ENCODE data around the gene LIPI. TPM values are rescaled to one million over a fixed set of nuclear protein-coding genes. Genes with fewer than 3 reads are reported as not detected.
"Not testable (repeated sequence)": the region's sequence is repeated elsewhere in the genome, so short reads cannot be mapped to it uniquely, and the experiment has no call there.

Gene LIPI
- total RNA-seq, 1 donor from 2014 or later = not detected

DNA sequence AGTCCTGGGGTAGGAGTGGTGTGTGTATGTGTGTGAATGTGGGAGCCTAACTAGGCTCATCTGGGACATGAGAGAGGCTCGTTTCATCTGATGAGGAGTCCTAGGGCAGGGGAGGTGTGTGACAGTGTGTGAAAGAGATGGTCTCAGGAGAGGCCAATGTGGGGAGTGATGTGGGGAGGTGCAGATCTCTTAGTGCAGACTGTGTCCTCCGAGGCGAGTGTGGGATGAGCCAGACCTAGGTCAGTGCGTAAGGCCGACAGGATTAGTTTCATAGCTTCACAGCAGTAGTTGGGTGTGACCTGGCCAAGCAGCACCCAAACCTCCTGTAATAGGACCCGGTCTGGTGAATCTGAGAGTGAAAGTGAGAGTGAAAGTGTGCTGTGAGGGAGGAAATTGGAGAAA, 94.7 kb downstream of the LIPI start:
- ATAC-seq = peak; percentile 52

DNA sequence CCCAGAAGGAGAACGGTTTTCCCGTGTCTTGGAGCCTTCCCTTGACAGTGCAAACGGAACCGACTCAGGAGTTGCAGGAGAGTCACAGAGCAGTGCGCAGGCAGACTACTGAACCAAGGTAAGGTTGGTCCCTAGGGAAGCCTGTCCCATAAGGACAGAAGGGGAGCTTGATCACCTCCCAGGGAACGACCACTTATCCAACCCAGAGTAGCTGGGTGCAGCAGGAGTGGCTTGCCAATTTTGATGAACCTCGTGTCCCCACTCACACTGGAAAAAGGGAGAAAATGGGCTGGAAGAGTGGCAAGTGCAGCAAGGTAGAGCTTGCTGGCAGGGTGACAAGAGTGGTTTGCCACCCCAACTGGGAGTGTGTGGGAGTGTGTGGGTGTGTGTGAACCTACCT, 95.1 kb downstream of the LIPI start:
- no peak for ATAC-seq

DNA sequence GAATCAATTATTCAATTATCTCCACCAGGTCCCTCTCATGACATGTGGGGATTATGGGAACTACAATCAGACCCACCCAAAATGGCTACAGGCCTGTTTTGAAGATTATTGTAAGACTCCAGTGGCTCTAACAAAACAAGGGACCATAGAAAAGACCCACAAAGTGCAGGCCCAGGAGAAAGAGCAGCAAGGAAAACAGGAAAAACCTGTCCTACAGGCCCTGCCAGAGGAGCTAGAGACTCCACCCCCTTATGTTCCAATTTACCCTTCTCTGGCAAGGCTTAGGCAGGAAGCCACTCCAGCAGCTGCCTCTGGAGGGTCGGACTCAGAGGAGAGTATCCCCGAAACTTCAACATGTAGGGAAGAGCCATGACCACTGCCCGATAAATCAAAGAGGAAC, 96.5 kb downstream of the LIPI start:
- ATAC-seq = peak; percentile 80

DNA sequence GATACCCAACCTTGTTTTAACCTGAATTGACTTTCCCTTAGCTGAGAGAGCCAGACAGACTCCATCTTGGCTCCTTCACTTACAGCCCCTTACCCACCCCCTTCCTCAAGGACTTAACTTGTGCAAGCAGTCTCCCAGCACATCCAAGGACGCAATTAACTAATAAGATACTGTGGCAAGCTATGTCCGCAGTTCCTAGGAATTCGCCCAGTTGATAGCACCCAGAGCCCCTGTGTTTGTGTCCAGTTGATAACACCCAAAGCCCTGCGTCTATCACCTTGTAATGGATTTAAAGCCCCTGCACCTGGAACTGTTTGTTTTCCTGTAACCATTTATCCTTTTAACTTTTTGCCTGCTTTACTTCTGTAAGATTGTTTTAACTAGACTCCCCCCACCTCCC, 106.2 kb downstream of the LIPI start:
- ATAC-seq = not testable (repeated sequence)

DNA sequence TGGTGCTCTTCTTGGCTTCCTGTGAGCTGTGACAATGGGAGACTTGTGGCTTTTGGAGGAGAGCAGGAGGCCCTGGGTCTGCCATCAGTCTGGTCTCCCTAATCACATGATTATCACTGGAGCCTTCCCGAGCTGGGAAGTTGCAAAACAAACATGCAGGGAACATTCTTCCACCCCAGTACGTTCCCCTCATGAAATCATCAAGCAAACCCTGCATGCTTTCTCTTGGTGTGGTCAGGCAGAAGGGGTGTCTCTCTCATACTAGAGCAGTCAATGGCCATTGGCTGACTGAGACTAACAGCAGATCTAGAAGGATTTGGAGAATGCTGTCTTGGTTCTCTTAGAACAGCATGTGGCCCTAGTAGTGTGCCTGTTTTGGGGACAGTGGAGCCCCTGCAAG, 111.2 kb downstream of the LIPI start:
- ATAC-seq = no peak

DNA sequence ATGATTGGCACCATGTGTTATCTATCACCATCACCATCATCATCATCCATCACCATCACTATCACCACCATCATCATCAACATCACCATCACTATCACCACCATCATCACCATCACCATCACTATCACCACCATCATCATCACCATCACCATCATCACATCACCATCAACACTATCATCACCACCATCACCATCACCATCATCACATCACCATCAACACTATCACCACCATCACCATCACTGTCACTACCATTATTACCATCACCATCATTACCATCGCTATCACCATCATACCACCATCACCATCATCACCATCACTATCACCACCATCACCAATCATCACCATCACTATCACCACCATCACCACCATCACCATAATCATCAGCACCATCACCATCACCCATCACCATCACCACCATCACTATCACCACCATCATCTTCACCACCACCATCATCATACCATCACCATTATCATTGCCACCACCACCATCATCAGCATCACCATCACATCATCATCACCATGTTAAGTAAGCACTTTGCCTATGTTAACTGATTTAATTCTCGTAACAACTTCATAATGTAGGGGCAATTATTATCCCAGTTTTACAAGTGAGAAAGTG, 112.8 kb downstream of the LIPI start:
- ATAC-seq = no peak

DNA sequence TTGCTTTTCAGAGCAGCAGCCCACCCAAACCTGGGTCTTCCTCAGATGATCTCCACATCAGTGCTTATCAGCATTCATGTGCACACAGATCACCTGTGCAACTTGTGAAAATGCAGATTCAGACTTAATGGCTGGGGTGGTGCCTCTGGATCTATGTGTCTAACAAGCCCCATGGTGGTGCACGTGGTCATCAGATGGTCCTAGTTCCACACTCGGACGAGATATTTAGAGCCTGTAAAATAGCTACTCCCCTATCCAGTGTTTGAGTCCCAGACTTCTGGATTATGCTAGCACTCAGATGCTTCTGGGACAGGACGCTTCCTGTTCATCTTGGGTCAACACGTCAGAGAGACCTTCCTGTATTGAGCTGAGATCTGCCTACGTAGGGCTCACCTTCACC, 114.2 kb downstream of the LIPI start:
- ATAC-seq = no peak

DNA sequence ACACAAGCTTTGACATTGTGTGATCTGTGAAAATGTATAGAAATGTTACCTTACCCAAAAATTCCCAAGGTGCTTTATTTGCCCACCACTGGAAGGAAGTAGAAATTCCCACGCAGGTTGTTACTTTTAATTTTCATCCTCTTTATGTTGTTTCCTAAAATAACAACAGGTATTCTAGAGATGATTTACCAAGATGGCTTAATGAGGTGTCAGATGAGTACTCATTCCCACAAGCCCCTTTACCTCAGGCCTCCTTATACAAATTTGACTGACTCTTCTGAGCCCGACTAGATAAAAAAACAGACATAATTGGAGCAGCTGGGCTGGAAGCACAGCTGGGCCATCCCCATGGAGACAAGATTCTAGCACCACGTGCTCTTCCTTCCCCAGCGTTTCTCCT, 114.6 kb downstream of the LIPI start:
- no peak for ATAC-seq

DNA sequence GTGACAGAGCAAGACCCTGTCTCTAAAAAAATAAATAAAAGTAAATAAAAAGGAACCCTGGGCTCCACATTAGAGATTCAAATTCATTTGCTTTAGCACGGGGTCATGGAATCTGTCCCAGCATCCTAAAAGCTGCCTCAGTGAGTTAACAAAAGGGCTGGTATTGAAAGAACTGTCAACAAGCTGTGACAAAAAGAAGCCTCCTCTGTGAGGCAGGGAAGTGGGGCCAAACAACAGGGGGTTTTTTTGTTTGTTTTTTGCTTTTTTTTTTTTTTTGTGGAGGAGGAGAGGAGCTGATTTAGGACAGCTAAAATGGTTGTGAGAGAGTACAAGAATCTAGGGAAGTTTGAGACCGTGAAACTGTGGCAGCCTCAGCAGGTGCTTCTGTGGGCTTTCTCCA, 115.7 kb downstream of the LIPI start:
- no peak for ATAC-seq

DNA sequence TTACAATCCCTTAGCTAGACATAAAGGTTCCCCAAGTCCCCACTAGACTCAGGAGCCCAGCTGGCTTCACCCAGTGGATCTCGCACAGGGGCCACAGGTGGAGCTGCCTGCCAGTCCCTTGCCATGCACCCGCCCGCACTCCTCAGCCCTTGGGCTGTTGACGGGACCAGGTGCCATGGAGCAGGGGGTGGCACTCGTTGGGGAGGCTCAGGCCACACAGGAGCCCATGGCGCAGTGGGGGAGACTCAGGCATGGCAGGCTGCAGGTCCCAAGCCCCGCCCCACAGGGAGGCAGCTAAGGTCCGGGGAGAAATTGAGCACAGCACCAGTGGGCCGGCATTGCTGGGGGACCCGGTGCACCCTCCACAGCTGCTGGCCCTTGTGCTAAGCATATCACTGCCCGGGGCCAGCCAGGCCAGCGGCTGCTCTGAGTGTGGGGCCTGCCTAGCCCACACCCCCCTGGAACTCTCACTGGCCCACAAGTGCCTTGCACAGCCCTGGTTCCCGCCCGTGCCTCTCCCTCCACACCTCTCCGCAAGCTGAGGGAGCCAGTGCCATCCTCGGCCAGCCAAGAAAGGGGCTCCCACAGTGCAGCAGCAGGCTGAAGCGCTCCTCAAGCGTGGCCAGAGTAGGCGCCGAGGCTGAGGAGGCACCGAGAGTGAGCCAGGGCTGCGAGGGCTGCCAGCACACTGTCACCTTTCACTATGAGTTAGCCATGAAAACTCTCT, 117.8 kb downstream of the LIPI start:
- ATAC-seq = no peak

DNA sequence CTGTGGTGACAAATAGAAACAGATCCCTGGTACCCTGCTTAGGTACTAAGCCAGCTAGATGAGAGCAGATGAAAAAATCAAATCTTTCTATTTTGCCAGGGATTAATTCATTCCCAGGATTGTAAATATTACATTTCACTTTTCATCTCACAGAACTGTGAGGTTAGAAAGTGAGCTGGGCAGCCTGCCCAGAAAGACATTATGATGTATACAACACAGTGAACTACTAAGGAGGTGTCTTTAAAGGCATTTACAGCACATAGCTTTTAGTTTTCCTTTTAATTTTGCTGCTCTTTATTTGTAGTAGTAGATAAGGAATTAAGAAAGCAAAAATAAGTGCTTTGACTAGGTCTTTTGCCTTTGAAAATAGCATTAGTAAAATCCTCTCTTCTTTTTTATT, 120.6 kb downstream of the LIPI start:
- ATAC-seq = not testable (repeated sequence)

DNA sequence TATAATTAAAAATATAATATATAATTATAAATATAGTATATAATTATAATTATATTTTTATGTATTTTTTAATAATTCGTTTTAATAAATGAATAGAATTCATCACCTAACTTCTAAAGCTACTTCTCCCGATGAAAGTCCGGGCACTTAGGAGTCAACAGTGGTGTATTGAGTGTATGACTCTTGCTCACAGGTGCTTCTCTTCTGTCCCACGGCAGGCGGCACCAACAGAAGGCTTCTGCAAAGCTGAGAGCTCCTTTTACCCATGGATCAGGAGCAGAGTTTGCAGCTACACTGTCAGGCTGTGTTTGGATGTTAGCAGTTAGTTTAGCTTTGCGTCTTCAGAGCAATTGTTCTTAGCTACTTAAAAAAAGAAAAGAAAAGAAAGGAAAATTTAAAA, 122.4 kb downstream of the LIPI start:
- no peak for ATAC-seq

DNA sequence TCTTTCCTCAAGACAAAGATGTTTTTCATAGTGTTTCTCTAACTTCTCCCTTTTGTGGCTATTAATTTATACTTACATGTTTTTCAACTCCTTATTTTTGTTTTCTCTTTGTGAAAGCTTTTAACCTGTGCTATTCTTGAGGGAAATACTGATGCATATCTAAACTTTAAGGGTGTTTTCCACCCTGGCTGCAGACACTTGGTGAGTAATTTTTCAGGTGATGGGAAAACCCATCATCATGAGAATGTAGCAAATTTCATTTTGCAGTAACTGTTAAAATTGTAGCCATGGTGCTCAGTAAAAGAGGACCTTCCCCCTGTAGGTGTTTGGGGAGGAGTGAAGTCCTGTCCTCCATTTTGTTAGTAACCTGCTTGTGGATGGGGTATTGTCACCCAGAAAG, 124.2 kb downstream of the LIPI start:
- no peak for ATAC-seq

DNA sequence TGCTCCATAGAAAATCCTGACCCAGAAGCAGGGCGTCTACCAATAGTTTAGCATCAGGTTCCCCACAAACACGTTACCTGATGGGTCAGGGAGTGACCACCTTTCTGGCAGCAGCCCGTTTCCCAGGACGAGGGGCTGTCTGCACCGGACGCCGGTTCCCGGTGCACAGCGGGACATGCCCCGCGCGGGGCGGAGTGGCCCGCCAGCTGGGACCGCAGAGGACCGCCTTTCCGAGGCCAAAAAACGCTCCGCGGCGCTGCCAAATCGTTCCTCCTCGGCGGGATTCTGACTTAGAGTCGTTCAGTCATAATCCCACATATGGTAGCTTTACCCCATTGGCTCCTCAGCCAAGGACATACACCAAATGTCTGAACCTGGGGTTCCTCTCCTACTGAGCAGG, 126.1 kb downstream of the LIPI start:
- no peak for ATAC-seq

DNA sequence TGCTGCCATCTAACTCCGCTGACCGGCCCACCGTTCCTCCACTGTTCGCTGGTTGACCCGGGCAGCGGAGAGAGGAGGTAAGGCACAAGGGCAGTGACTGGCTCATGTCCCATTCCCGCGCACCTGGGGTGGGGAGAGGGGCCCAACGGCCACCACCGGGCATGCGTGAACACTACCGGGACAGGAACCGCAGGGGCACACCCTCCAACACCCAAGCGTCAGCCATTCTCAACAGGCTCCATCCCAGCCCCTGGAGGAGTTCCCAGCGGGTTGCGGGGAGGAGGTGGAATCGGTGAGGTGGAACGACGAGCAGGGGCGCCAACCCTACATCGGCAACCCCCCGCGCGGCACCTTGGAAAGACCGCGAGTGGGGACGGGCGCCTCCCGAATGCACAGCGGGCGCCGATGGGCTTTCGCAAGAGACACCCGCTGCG, 126.7 kb downstream of the LIPI start:
- ATAC-seq = no peak

DNA sequence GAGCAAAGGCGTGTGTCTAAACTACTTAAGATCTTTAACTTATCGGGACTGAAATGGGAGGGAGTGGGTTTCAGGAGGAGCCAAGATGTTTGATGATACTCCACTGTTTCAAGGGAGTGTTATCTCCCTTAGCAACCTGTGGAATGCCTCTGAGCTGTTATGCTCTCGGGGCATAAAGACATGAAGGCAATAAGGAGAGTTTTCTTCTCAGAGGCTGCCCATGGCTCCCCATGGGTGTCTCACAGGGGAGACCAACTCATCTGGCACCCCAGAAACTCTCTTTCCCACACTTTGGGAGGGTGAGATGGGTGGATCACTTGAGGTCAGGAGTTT, 130.0 kb downstream of the LIPI start:
- ATAC-seq = no peak

DNA sequence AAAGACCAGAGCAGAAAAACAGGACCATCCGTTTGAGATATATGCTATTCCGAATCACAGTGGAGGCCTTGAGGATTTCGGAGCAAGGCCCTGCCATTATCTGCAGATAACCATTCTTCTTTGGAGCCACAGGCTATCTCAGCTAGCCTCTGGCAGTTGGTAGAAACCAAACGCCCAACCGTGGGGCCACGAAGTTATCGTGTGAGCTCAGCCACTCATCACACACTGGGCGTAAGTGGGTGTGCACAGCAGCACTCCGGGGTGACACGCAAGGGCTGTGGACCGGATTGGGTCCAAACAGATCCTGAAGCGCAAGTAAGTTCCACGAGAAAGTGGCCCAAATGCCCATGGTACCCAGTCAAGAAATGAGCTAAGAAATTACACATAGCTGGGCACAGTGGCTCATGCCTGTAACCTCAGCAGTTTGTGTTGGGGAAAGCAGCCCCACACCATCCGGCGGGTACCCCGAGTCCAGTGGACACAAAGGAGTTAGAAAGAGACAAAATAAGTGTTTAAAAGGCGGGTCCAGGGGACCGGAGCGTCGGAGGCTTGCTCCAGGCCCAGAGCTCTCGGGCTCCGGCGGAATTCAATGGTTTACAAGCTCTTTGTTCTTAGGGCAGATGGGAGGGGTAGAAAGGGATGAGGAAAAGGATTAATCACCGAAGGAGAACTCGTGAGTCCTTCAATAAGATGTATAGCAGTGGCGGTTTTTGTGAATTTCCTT, 130.6 kb downstream of the LIPI start:
- no peak for ATAC-seq

DNA sequence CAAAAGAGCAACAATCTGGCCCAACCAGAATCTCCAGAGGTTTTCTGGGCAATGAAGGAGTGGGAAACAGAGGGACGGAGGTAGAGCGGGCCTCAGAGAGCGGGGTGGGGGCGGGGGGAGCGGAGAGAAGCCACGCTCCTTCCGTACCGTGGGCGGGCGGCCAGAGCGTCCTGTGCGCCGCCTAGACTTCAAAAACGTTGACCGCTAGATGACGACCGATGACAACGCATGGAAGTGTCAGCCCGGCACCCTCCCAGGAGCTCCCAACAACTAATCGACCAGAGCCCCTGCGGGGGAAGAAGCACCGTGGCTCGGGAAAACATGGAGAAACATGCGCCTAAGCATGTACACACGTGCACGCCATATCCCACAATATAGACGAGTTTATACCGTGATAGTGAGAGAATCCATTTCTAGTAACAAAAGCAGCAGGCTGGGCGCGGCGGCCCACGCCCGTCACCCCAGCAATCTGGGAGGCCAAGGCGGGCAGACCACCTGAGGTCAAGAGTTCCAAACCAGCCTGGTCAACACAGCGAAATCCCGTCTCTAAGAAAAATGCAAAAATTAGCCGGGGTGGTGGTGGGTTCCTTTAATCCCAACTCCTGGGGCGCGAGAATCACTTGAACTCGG, 131.9 kb downstream of the LIPI start:
- ATAC-seq = no peak

DNA sequence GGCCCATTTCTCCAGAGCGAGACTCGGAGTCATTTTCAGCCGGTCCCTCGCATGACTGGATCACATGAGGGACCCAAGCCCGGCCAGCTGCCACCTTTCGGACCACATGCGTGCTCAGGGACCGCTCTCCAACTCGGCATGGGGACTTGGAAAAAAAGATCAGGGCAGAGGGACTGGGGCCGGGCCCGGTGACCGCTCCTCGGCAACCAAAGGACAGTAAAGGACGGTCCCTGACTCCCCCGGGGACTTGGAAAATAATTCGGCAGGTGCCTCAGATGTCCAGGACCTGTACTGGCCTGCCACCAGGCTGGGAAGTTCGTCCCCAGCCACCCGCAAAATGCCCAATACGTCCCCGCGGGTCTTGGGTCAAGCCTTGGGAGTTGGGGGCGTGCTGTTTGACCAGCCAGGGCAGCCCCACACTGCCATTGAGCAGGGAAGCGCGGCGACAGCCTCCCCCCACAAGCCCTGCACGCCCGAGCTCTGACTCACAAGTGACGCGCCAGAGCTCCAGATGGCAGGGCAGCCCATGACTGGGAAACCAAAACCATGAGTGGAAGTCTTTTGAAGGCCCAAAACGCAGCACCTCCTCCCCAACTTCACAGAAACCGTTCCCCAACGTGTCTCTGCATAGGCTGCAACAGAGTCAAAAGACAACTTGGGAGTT, 134.5 kb downstream of the LIPI start:
- ATAC-seq = no peak

DNA sequence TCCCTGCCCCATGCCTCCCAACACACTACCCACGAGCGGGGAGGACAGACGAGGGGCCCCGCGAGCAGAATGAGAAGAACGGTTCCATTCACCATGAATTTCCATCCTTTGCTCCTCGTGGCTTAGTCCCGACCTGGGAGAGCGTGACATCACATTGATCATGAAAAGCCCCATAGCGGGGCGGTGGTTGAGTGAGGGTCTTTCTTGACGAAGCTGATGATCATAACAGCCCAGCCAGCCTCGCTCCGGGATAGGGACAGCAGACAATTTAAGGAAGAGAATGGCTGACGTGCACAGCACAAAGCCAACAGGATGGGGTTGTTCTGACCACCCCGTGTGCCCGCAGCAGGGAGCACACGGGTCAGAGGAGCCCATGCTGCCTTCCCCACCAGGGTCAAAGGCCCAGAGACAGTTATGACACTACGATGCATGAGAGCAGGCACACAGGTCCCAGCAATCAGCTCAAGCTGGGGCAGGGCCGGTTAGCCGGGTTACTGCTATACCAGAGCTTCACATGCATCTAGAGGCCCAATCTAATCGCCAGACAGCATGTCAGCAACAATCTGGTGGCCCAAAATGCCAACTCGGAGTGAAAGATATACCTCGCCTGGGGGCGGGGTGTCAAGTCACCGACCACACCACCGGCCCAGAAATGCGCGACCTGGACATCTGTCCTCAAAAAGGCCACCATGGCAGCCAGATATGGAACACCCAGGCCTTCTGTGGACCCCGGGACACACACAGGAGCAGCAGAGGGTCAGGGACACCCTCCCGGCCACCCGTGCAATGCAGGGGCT, 135.2 kb downstream of the LIPI start:
- ATAC-seq = no peak

DNA sequence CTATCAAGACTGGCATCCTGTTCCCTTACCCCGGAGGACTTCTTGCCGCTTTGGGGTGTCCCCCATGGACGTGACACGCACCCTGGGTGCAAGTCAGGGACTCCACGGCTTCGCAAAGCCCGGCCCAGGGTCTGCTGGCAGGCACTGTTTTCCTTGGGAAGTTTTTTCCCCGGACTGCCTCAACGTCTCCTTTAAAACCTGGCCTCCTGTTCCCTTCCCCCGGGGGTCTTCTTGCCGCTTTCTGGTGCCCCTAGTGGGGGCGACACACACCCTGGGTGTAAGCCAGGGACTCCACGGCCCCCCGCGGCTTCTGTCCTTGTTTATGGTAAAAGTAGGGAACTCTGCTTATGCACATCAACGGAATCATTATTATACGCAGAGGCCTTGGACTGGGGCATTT, 136.6 kb downstream of the LIPI start:
- ATAC-seq = no peak

DNA sequence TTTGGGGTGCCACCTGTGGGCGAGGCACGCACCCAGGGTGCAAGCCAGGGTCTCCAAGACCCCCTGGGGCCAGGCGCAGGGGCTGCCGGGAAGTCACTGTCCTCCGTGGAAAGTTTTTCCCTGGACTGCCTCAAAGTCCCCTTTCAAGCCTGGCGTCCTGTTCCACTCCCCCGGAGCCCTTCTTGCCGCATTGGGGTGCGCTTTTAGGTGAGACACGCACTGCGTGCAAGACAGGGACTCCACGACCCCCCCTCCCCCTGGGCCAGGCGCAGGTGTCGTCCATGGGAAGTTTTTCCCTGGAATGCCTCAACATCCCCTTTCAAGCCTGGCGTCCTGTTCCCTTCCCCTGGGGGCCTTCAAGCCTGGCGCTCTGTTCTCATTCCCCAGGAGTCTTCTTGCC, 137.1 kb downstream of the LIPI start:
- ATAC-seq = no peak

Measured in esophagus mucosa (tissue), 1 donor.